Calu3 (cell line): ENCODE data around the gene NKD2. TPM values are rescaled to one million over a fixed set of nuclear protein-coding genes. Genes with fewer than 3 reads are reported as not detected.

ENCODE experiments used
- BruUV-seq: library from RNA; stranded (reverse); fragments of 400-500 nt; replicated peaks from 2 replicates; lab custom pipeline; 2021; lab: Mats Ljungman, UMichigan
- CTCF ChIA-PET: fragments of 300-600 bp; sonication (Branson Sonifier 250); formaldehyde crosslinking; loops from one replicate; lab custom pipeline; 2022; ENCODE audit warnings: antibody characterized with exemption; lab: Charles Lee
- DNase-seq: peaks from one replicate; pipeline ENCODE4 v3.0.0; 2022
- H3K27ac Mint-ChIP-seq: one replicate; pipeline ENCODE4 v1.8.0; 2022; ENCODE audit warnings: mixed read lengths; ENCODE audit not compliant: unreplicated experiment
- H3K27me3 Mint-ChIP-seq: one replicate; pipeline ENCODE4 v1.8.0; 2022; ENCODE audit warnings: mixed read lengths; ENCODE audit not compliant: unreplicated experiment
- H3K36me3 Mint-ChIP-seq: one replicate; pipeline ENCODE4 v1.8.0; 2022; ENCODE audit warnings: mild to moderate bottlenecking, moderate library complexity, mixed read lengths; ENCODE audit not compliant: insufficient read depth, unreplicated experiment
- H3K4me1 Mint-ChIP-seq: one replicate; pipeline ENCODE4 v1.8.0; 2022; ENCODE audit warnings: mild to moderate bottlenecking, low read depth, mixed read lengths; ENCODE audit not compliant: unreplicated experiment
- H3K4me3 Mint-ChIP-seq: one replicate; pipeline ENCODE4 v1.8.0; 2022; ENCODE audit warnings: mild to moderate bottlenecking, low read depth, moderate library complexity, mixed read lengths; ENCODE audit not compliant: unreplicated experiment
- H3K9me3 Mint-ChIP-seq: one replicate; pipeline ENCODE4 v1.8.0; 2022; ENCODE audit warnings: low read depth, mixed read lengths; ENCODE audit not compliant: unreplicated experiment
- intact Hi-C: fragments of 100-400 bp; cut with micrococcal nuclease; formaldehyde crosslinking; loops from one replicate; pipeline ENCODE4 v1.10.0; 2022; ENCODE audit not compliant: unreplicated experiment
- total RNA-seq: library from RNA; stranded (reverse); gene quantifications from 2 replicates; pipeline ENCODE4 v1.2.3, GENCODE V29; 2022
- TF ChIP-seq, protein P1 (sequence below): fragments of 200-600 bp; IDR thresholded peaks from one replicate; pipeline ENCODE4 v1.8.0; 2022; ENCODE audit warnings: antibody characterized with exemption; ENCODE audit not compliant: unreplicated experiment

Gene NKD2
- total RNA-seq, 1 experiment from 2014 or later = 0.47 TPM

DNA sequence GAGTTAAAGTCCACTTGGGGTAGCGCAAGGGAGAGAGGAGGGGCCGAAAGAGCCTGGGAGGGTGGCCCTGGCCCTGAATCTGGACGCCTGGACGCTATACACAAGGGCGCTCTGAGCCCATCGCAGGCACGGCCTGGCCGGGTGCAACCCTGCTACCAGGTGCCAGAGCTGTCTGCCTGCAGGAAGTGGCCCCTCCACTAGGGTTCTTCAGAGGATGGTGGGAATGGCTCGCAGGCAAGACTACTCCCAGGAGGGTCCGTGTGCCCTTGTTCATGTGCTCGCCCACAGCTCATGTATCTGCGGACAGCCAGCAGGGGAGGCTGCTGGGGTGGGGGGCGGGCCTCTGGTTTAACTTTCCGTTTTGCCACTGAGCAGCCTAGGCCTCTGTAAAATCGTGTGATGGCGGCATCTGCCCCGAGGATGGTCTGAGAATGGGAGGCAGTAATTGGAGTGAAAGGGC lies 1.4 kb upstream of the NKD2 start:
- no peaks in the 10 kb centered on the region for H3K9me3 Mint-ChIP-seq
- CTCF ChIA-PET = no interaction called here
- intact Hi-C loops = loop anchor here (10.0 kb wide), 1 partner anchor 62 kb away; no protein-coding TSS in a partner anchor
- peak overlapping the region; percentile 38 for H3K4me3 Mint-ChIP-seq
- BruUV-seq = no TSS peak
- DNase-seq = no peak
- H3K4me1 Mint-ChIP-seq = peaks cover 28% of the 10 kb centered on the region
- peaks cover 87% of the 10 kb centered on the region for H3K27me3 Mint-ChIP-seq
- peaks cover 20% of the 10 kb centered on the region for H3K36me3 Mint-ChIP-seq
- peak overlapping the region; percentile 30 for H3K27ac Mint-ChIP-seq
- TF ChIP-seq, protein P1, sequence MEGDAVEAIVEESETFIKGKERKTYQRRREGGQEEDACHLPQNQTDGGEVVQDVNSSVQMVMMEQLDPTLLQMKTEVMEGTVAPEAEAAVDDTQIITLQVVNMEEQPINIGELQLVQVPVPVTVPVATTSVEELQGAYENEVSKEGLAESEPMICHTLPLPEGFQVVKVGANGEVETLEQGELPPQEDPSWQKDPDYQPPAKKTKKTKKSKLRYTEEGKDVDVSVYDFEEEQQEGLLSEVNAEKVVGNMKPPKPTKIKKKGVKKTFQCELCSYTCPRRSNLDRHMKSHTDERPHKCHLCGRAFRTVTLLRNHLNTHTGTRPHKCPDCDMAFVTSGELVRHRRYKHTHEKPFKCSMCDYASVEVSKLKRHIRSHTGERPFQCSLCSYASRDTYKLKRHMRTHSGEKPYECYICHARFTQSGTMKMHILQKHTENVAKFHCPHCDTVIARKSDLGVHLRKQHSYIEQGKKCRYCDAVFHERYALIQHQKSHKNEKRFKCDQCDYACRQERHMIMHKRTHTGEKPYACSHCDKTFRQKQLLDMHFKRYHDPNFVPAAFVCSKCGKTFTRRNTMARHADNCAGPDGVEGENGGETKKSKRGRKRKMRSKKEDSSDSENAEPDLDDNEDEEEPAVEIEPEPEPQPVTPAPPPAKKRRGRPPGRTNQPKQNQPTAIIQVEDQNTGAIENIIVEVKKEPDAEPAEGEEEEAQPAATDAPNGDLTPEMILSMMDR = no peak

DNA sequence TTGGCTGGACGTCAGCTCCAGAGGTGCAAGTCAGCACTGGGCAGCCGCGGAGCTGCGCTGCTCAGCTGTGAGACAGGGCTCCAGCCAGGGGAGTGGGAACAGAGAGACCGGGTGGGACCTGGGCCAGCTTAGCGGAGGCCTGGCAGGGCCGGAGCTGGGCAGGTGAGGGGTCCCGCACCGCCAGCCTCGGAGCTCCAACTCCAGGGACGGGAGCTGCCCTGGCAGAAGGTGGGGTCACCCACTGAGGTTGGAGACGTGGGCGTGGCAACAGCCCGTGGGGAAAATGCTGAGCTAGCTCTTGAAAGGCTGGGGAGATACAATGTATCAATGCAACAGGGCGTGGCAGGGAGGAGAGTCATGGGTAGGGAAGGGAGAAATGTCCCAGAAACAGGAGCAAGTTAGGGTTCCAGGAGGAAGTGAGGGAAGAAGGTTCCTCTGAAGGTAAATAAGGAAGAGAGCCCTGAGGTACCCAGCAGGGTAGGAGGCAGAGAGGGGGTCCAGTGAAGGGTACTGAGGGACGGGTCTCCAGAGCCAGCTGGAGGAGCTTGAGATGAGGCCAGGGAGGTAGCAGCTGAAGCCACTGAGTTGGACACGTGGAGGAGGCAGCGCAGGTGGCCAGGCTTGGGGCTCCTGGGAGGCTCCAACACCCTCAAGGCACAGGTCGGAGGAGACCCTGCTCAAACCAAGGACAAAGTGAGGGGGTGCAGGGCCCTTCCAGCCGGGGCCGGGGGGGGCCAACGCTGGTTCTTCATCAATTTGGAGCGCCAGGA lies 736 bp upstream of the NKD2 start:
- CTCF ChIA-PET = no interaction called here
- peak overlapping the region; percentile 38 for H3K4me3 Mint-ChIP-seq
- peaks cover 87% of the 10 kb centered on the region for H3K27me3 Mint-ChIP-seq
- TF ChIP-seq, protein P1 = no peak
- H3K27ac Mint-ChIP-seq = peak overlapping the region; percentile 30
- H3K4me1 Mint-ChIP-seq = peaks cover 28% of the 10 kb centered on the region
- H3K9me3 Mint-ChIP-seq = no peaks in the 10 kb centered on the region
- no TSS peak for BruUV-seq
- H3K36me3 Mint-ChIP-seq = peaks cover 20% of the 10 kb centered on the region
- intact Hi-C loops = loop anchor here (10.0 kb wide), 1 partner anchor 63 kb away; no protein-coding TSS in a partner anchor
- DNase-seq = no peak

DNA sequence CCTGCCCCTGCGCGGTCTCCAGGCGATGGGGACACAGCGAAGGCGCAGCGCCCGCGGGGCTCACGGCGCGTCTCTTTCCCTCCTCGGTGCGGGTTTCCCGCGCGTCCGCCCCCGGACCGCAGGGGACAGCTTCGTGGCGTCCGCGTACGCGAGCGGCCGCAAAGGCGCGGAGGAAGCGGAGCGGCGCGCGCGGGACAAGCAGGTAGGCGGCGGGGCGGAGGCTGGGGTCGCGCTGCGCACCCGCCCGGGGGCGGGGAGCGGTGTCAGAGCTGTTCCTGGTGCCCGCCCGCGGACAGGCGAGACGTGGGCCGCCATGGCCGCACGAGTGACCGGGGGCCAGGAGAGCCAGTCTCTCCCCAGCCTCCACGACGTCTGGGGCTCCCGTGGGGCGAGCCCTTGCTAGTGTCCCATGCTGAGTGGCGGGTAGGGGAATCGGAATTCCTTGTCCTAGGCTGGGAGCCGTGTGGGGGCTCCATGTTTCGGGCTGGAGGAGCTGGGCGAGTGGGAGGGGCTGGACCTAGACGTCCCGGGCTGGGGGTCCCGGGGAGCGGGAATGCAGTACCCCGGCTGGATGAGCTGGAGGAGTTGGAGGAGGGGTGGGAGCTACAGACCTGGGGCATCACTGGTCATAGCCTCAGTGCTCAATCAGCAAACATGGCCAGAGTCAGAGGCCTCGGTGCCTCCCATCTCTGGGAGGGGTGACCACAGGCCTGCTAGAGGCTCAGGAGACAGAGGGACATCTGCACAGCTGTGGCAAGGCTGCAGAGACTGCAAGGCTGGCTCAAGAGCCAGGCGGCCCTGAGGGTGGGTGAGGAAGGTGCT lies 968 bp downstream of the NKD2 start:
- Mint-ChIP-seq H3K4me1 (peaks cover 17% of the 10 kb centered on the region), H3K27me3 (peaks cover 76% of the 10 kb centered on the region), H3K36me3 (peaks cover 6% of the 10 kb centered on the region), H3K27ac (no peak overlapping the region), H3K4me3 (peak overlapping the region; percentile 26), H3K9me3 (no peaks in the 10 kb centered on the region)
- intact Hi-C loops = loop anchor here (5.0 to 10.0 kb wide), 2 partner anchors 65 to 158 kb away; no protein-coding TSS in a partner anchor
- CTCF ChIA-PET = interaction anchor here (0.8 to 1.1 kb wide), 3 partner anchors 11 to 86 kb away, joined by 3 to 4 read pairs (median 4); no protein-coding TSS in a partner anchor
- TF ChIP-seq, protein P1 = no peak
- no peak for DNase-seq
- BruUV-seq = no TSS peak

DNA sequence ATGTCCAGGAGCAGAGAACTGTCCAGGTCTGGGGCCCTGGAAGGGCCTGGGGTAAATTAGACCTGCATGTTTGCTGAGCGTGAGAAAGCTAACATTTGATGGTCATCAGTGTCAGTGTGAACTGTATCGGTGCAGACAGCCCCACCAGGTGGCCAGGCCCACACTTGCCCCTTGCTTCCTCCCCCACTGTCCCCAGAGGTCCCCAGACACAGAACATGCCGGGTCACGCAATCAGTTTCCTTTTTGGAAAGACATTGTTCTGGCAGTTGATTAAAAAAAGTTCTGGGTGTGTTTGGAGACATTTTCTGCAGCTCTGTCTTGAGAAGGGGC lies 1.5 kb downstream of the NKD2 start:
- no peak for DNase-seq
- H3K27ac Mint-ChIP-seq = no peak overlapping the region
- TF ChIP-seq, protein P1 = no peak
- intact Hi-C loops = loop anchor here (5.0 kb wide), 1 partner anchor 157 kb away; no protein-coding TSS in a partner anchor
- no peak overlapping the region for H3K4me3 Mint-ChIP-seq
- CTCF ChIA-PET = interaction anchor here (0.8 to 1.4 kb wide), 4 partner anchors 10 to 86 kb away, joined by 3 to 4 read pairs (median 4); no protein-coding TSS in a partner anchor
- peaks cover 5% of the 10 kb centered on the region for H3K36me3 Mint-ChIP-seq
- peaks cover 76% of the 10 kb centered on the region for H3K27me3 Mint-ChIP-seq
- no peaks in the 10 kb centered on the region for H3K9me3 Mint-ChIP-seq
- peaks cover 17% of the 10 kb centered on the region for H3K4me1 Mint-ChIP-seq
- BruUV-seq = no TSS peak
